B cell (primary cell): Measurements from ENCODE around the gene ALDH3B1. TPM values are rescaled to one million over a fixed set of nuclear protein-coding genes. Genes with fewer than 3 reads are reported as not detected.
A peak's percentile ranks its signal among the peaks of the same experiment; 100 is the strongest.

ENCODE experiments used
- ATAC-seq: fragments of 200-7000 bp; cut with Tn5 transposase; one replicate; pipeline ENCODE4 v1.10.0; 2021; ENCODE audit warnings: low read depth, mild to moderate bottlenecking, moderate number of reproducible peaks, moderate library complexity
- CTCF ChIA-PET: fragments of 350-600 bp; sonication (Branson Sonifier 250); formaldehyde crosslinking; loops from one replicate; lab custom pipeline; 2021; ENCODE audit warnings: antibody characterized with exemption, inconsistent platforms; lab: Charles Lee
- POLR2A ChIA-PET: fragments of 350-600 bp; sonication (Branson Sonifier 250); formaldehyde crosslinking; loops from one replicate; lab custom pipeline; 2021; ENCODE audit warnings: antibody characterized with exemption; lab: Charles Lee
- DNase-seq: peaks from one replicate; pipeline ENCODE4 v3.0.0; 2013
- H2AFZ ChIP-seq: 2 replicates; pipeline ENCODE4 v1.6.1; 2012; ENCODE audit warnings: mild to moderate bottlenecking, low read depth, low read length; ENCODE audit not compliant: insufficient read depth, poor library complexity, severe bottlenecking
- H3K27ac ChIP-seq, 2 donors: 1 replicate in 1 of 2; 2 replicates in 1 of 2; pipeline ENCODE4 v1.5.1; 2012 to 2013; ENCODE audit warnings: low read length in 2 of 2, mild to moderate bottlenecking in 2 of 2, moderate library complexity in 1 of 2
- H3K27me3 ChIP-seq, 4 experiments: fragments of 200-600 bp in 1 of 4; sonication (generic) in 1 of 4; replicated peaks in 1 of 4; 1 replicate in 2 of 4; 2 replicates in 2 of 4; pipeline versions ENCODE4 v1.6.1 to v1.7.0; 2013 to 2016; ENCODE audit warnings: low read length in 3 of 4, mild to moderate bottlenecking in 2 of 4, mixed read lengths in 1 of 4, moderate library complexity in 1 of 4; ENCODE audit not compliant: insufficient read depth in 4 of 4, control insufficient read depth in 3 of 4; ENCODE audit errors: control extremely low read depth in 1 of 4
- H3K36me3 ChIP-seq, 2 experiments: replicated peaks in 1 of 2; 1 replicate in 1 of 2; 2 replicates in 1 of 2; pipeline versions ENCODE4 v1.6.1 to v1.7.1; 2013; ENCODE audit warnings: low read length in 1 of 2; ENCODE audit not compliant: insufficient read depth in 2 of 2, control insufficient read depth in 1 of 2; ENCODE audit errors: control extremely low read depth in 1 of 2, extremely low read depth in 1 of 2
- H3K4me1 ChIP-seq, 2 donors: fragments of 200-600 bp in 1 of 2; sonication (generic) in 1 of 2; 1 replicate in 1 of 2; 2 replicates in 1 of 2; pipeline versions ENCODE4 v1.5.1 to v1.6.1; 2013 to 2017; ENCODE audit warnings: low read length in 2 of 2; ENCODE audit not compliant: control insufficient read depth in 2 of 2, insufficient read depth in 2 of 2
- H3K4me2 ChIP-seq: replicated peaks from 2 replicates; pipeline ENCODE3; 2012; ENCODE audit warnings: mild to moderate bottlenecking, low read depth, low read length; ENCODE audit not compliant: poor library complexity, severe bottlenecking
- H3K4me3 ChIP-seq, 5 experiments: fragments of 200-600 bp in 1 of 5; sonication (generic) in 1 of 5; 1 replicate in 3 of 5; 2 replicates in 2 of 5; pipeline versions ENCODE4 v1.5.1 to v1.7.0; 2011 to 2016; ENCODE audit warnings: low read length in 4 of 5, mild to moderate bottlenecking in 4 of 5, low read depth in 2 of 5, control low read depth in 1 of 5, moderate library complexity in 1 of 5; ENCODE audit not compliant: insufficient read depth in 1 of 5; ENCODE audit errors: control extremely low read depth in 1 of 5, extremely low read depth in 1 of 5
- H3K79me2 ChIP-seq: fragments of 200-600 bp; sonication (generic); one replicate; pipeline ENCODE4 v1.6.0; 2016; ENCODE audit warnings: low read length; ENCODE audit not compliant: control insufficient read depth, insufficient read depth
- H3K9ac ChIP-seq: fragments of 200-600 bp; sonication (generic); 2 replicates; pipeline ENCODE4 v1.6.1; 2017; ENCODE audit warnings: mild to moderate bottlenecking, low read length, moderate library complexity
- H3K9me3 ChIP-seq, 3 donors: one replicate each; pipeline versions ENCODE4 v1.6.1 to v1.7.1; 2013; ENCODE audit warnings: low read length in 2 of 3; ENCODE audit not compliant: control insufficient read depth in 2 of 3, insufficient read depth in 1 of 3; ENCODE audit errors: control extremely low read depth in 1 of 3
- H4K20me1 ChIP-seq: 2 replicates; pipeline ENCODE4 v1.6.0; 2012; ENCODE audit warnings: mild to moderate bottlenecking, low read length; ENCODE audit not compliant: insufficient read depth, control insufficient read depth, poor library complexity, severe bottlenecking
- H3K27ac Mint-ChIP-seq: one replicate; pipeline ENCODE4 v1.8.0; 2021; ENCODE audit warnings: mixed read lengths
- H3K27me3 Mint-ChIP-seq: one replicate; pipeline ENCODE4 v1.8.0; 2021; ENCODE audit warnings: mixed read lengths
- H3K4me1 Mint-ChIP-seq: one replicate; pipeline ENCODE4 v1.8.0; 2021; ENCODE audit warnings: mixed read lengths
- H3K4me3 Mint-ChIP-seq: one replicate; pipeline ENCODE4 v1.8.0; 2021; ENCODE audit warnings: mixed read lengths
- H3K9me3 Mint-ChIP-seq: one replicate; pipeline ENCODE4 v1.8.0; 2022; ENCODE audit warnings: mixed read lengths; ENCODE audit not compliant: insufficient read depth
- EZH2 ChIP-seq: IDR thresholded peaks from 2 replicates; pipeline ENCODE4 v1.6.1; 2012; ENCODE audit warnings: borderline replicate concordance, low read depth, mild to moderate bottlenecking, moderate library complexity, low read length; ENCODE audit not compliant: insufficient read depth, poor library complexity, severe bottlenecking
- WGBS: methylation state at CpG from one replicate; pipeline ENCODE4 v1.1.5; 2013; ENCODE audit warnings: missing lambda C conversion rate; ENCODE audit not compliant: insufficient coverage; 5-methylcytosine and 5-hydroxymethylcytosine counted together
- intact Hi-C: fragments of 100-400 bp; cut with micrococcal nuclease; formaldehyde crosslinking; loops from one replicate; pipeline ENCODE4 v1.10.0; 2022
- polyA plus RNA-seq: library from polyadenylated mRNA; depleted of rRNA; stranded (reverse); fragments of >200 nt; gene quantifications from 2 replicates; pipeline ENCODE4 v1.2.3, GENCODE V29; 2012
- total RNA-seq, 2 donors: library from RNA; stranded (reverse); fragments of 120-200 nt in 1 of 2; gene quantifications; 1 replicate in 1 of 2; 2 replicates in 1 of 2; pipeline versions ENCODE4 v1.2.3 to v1.2.4, GENCODE V29; 2013 to 2022
- TF ChIP-seq, protein P1 (sequence below): fragments of 200-600 bp; IDR thresholded peaks from one replicate; pipeline ENCODE4 v1.8.0; 2022; ENCODE audit warnings: antibody characterized with exemption, mild to moderate bottlenecking

Gene ALDH3B1
- total and polyA plus RNA-seq, 2 donors (not counting 1 experiment from before 2014, with no cell fraction given), result 0.81 TPM

DNA sequence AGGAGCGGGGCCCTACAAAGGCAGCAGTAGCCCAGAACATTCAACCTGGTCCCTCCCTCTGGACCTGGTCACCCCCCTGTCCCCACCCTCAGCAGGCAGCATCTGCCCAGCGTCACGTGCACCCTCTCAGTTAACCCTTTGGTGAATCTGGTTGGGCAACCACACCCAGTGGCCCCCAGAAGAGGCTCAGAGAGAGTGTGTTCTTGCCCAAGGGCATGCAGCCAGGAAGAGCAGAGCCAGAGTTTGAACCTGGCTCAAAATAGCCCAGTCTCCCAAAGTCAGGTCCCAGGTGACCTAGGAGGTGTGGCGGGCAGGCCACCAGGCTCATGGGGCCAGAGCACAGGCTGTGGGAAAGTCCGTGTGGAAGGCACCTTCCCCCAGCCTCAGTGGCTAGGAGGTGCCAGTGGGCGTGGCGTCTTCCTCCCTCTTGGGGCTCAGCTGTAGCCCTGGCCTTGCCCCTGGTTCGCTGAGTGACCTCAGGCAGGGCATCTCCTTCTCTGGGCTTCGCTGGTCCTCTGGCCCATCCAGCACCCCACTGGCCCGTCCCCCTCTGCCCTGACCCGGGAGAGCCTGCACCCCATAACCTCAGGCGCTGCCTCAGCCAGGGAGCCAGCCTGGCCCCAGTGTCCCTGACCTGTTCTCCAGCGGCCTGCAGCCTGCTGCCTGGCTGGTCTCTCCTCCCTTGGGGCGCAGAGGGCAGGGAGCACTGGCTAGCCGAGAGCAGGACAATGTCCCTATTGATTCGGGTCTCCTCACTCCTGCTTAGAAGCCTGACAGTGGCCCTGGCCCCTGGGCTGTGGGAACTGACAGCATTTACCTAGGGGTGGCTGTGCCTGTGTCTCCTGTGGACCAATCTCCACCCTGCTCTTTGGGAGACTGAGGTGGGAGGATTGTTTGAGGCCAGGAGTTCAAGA lies 7.0 kb downstream of the ALDH3B1 start:
- H3K27me3 ChIP-seq, result no peaks in the 10 kb centered on the region
- DNase-seq (no peak), ATAC-seq (no peak)
- H3K4me3 Mint-ChIP-seq, result no peak overlapping the region
- CTCF ChIA-PET, result no interaction called here
- POLR2A ChIA-PET, result no interaction called here
- H3K4me1 Mint-ChIP-seq, result no peaks in the 10 kb centered on the region
- no peak overlapping the region for H3K27ac ChIP-seq
- no peaks in the 10 kb centered on the region for H3K4me1 ChIP-seq
- WGBS, result 80% methylated on average over 16 of the region's 16 CpGs
- no peaks in the 10 kb centered on the region for H3K36me3 ChIP-seq
- no peak overlapping the region for H3K4me2 ChIP-seq
- H4K20me1 ChIP-seq, result no peaks in the 10 kb centered on the region
- no peaks in the 10 kb centered on the region for H3K79me2 ChIP-seq
- H3K9me3 Mint-ChIP-seq, result no peaks in the 10 kb centered on the region
- TF ChIP-seq, protein P1, sequence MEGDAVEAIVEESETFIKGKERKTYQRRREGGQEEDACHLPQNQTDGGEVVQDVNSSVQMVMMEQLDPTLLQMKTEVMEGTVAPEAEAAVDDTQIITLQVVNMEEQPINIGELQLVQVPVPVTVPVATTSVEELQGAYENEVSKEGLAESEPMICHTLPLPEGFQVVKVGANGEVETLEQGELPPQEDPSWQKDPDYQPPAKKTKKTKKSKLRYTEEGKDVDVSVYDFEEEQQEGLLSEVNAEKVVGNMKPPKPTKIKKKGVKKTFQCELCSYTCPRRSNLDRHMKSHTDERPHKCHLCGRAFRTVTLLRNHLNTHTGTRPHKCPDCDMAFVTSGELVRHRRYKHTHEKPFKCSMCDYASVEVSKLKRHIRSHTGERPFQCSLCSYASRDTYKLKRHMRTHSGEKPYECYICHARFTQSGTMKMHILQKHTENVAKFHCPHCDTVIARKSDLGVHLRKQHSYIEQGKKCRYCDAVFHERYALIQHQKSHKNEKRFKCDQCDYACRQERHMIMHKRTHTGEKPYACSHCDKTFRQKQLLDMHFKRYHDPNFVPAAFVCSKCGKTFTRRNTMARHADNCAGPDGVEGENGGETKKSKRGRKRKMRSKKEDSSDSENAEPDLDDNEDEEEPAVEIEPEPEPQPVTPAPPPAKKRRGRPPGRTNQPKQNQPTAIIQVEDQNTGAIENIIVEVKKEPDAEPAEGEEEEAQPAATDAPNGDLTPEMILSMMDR, result no peak
- no peak for TF ChIP-seq EZH2
- intact Hi-C loops, result no loop called here
- H2AFZ ChIP-seq, result no peak overlapping the region
- no peak overlapping the region for H3K27ac Mint-ChIP-seq
- no peak overlapping the region for H3K9ac ChIP-seq
- peaks cover 6% of the 10 kb centered on the region for H3K27me3 Mint-ChIP-seq
- H3K4me3 ChIP-seq, result no peak overlapping the region
- H3K9me3 ChIP-seq, result no peaks in the 10 kb centered on the region

DNA sequence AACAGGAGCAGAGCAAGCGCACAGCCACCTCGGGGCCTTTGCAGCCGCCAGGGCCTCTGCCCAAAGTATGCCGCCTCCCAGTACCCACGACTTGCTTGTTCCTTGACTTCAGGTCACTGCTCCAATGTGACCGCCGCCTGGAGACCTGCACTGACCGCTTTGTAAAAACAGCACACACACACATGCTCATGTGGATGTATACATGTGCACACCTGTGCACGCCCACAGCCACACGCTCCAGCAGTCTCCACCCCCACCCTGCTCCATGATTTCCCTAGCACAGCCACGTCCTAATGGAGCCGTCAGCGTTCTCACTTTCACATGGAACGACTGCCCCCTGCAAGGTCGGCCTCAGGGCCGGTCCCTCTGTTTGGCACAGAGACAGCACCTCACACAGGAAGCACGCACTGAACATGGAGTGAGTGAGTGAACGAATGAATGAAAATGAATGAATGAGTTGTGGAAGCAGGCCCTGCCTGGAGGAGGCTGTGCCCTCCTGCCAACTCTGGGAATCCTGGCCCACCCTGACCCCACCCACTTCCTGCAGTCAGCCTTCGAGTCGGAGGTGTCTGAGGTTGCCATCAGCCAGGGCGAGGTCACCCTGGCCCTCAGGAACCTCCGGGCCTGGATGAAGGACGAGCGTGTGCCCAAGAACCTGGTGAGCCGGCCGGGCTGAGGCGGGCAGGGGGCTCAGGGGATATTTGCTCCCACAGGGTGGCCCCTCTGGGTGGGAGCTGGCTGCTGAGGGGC lies 8.0 kb downstream of the ALDH3B1 start:
- 86% methylated on average over 27 of the region's 27 CpGs for WGBS
- no peak overlapping the region for H3K4me2 ChIP-seq
- H3K27me3 ChIP-seq, result no peaks in the 10 kb centered on the region
- H2AFZ ChIP-seq, result no peak overlapping the region
- intact Hi-C loops, result no loop called here
- H3K4me3 ChIP-seq, result no peak overlapping the region
- Mint-ChIP-seq H3K27ac (peak overlapping the region; percentile 26), H3K4me1 (no peaks in the 10 kb centered on the region), H3K4me3 (no peak overlapping the region), H3K9me3 (no peaks in the 10 kb centered on the region), H3K27me3 (peaks cover 6% of the 10 kb centered on the region)
- DNase-seq (no peak), ATAC-seq (no peak)
- ChIA-PET POLR2A (no interaction called here), CTCF (interaction anchor here (1.0 kb wide), 1 partner anchor 191 kb away, joined by 5 read pairs; no protein-coding TSS in a partner anchor)
- H3K9ac ChIP-seq, result no peak overlapping the region
- no peaks in the 10 kb centered on the region for H3K4me1 ChIP-seq
- no peaks in the 10 kb centered on the region for H3K36me3 ChIP-seq
- H3K79me2 ChIP-seq, result no peaks in the 10 kb centered on the region
- no peak overlapping the region for H3K27ac ChIP-seq
- no peak for TF ChIP-seq EZH2
- H4K20me1 ChIP-seq, result no peaks in the 10 kb centered on the region
- no peaks in the 10 kb centered on the region for H3K9me3 ChIP-seq
